GM21367 (cell line): ENCODE measurements around the gene SETD5.

Experiments
- ATAC-seq: cut with Tn5 transposase; IDR thresholded peaks from one replicate; pipeline ENCODE4 v1.9.1; 2021; ENCODE audit not compliant: unreplicated experiment

Gene SETD5

GRCh38 chr3:9397332-9397905 lies at the start of gene SETD5:
SETD5 (plus strand) TSS chr3:9397615; CDS start chr3:9428939, 31,324 bp downstream.
- ATAC-seq, result peak; percentile 39

GRCh38 chr3:9347887-9348286 lies 49.5 kb upstream of the SETD5 start:
- ATAC-seq, result no peak

- ATAC-seq, result no peak
Measured at GRCh38 chr3:9349321-9350117, 47.9 kb upstream of the SETD5 start.

GRCh38 chr3:9351709-9352126 lies 45.7 kb upstream of the SETD5 start:
- ATAC-seq, result no peak

GRCh38 chr3:9352917-9353752 lies 44.3 kb upstream of the SETD5 start:
- no peak for ATAC-seq

- no peak for ATAC-seq
Measured at GRCh38 chr3:9361691-9362388, 35.6 kb upstream of the SETD5 start.

- ATAC-seq, result peak; percentile 96
Measured at GRCh38 chr3:9362731-9363530, 34.5 kb upstream of the SETD5 start, which contains the start of gene THUMPD3. THUMPD3 (plus strand) TSS chr3:9363054; CDS start chr3:9365069, 2,015 bp downstream.

GRCh38 chr3:9369508-9369907 lies 27.9 kb upstream of the SETD5 start:
- ATAC-seq, result no peak

- no peak for ATAC-seq
Measured at GRCh38 chr3:9373465-9373864, 23.9 kb upstream of the SETD5 start.

GRCh38 chr3:9377981-9378380 lies 19.4 kb upstream of the SETD5 start:
- no peak for ATAC-seq

- ATAC-seq, result no peak
Measured at GRCh38 chr3:9379327-9379726, 18.1 kb upstream of the SETD5 start.

- no peak for ATAC-seq
Measured at GRCh38 chr3:9380014-9380413, 17.4 kb upstream of the SETD5 start.

- no peak for ATAC-seq
Measured at GRCh38 chr3:9384141-9384828, 13.1 kb upstream of the SETD5 start.

- no peak for ATAC-seq
Measured at GRCh38 chr3:9385187-9386077, 12.0 kb upstream of the SETD5 start.

GRCh38 chr3:9386078-9386459 lies 11.3 kb upstream of the SETD5 start:
- ATAC-seq, result no peak

- ATAC-seq, result no peak
Measured at GRCh38 chr3:9386501-9387321, 10.7 kb upstream of the SETD5 start.

- no peak for ATAC-seq
Measured at GRCh38 chr3:9387322-9387655, 10.1 kb upstream of the SETD5 start.

- no peak for ATAC-seq
Measured at GRCh38 chr3:9388142-9388541, 9.3 kb upstream of the SETD5 start.
